Thymus (tissue), 11 donors: ENCODE data around the gene OR10R2. TPM values are rescaled to one million over a fixed set of nuclear protein-coding genes. Genes with fewer than 3 reads are reported as not detected.

Experiments
- DNase-seq, 9 donors: peaks; one replicate each; pipeline ENCODE4 v3.0.0-alpha.2; 2013; ENCODE audit warnings: low spot score in 9 of 9, low read depth in 6 of 9, missing footprints in 1 of 9
- H3K27ac ChIP-seq, 2 donors: one replicate each; pipeline ENCODE4 v1.5.1; 2013; ENCODE audit warnings: control low read depth in 1 of 2, low read depth in 1 of 2, low read length in 1 of 2, mild to moderate bottlenecking in 1 of 2, moderate library complexity in 1 of 2
- H3K27me3 ChIP-seq, 2 donors: one replicate each; pipeline ENCODE4 v1.5.1; 2013; ENCODE audit warnings: low read length in 1 of 2; ENCODE audit not compliant: control insufficient read depth in 2 of 2, insufficient read depth in 1 of 2
- H3K36me3 ChIP-seq, 2 donors: one replicate each; pipeline ENCODE4 v1.5.1; 2013; ENCODE audit warnings: low read length in 1 of 2, mild to moderate bottlenecking in 1 of 2, moderate library complexity in 1 of 2; ENCODE audit not compliant: control insufficient read depth in 2 of 2, insufficient read depth in 2 of 2
- H3K4me1 ChIP-seq, 2 donors: one replicate each; pipeline ENCODE4 v1.5.1; 2013; ENCODE audit warnings: low read length in 2 of 2; ENCODE audit not compliant: control insufficient read depth in 2 of 2, insufficient read depth in 2 of 2
- H3K4me3 ChIP-seq, 2 donors: one replicate each; pipeline ENCODE4 v1.5.1; 2013; ENCODE audit warnings: low read length in 2 of 2, control low read depth in 1 of 2, mild to moderate bottlenecking in 1 of 2
- H3K9me3 ChIP-seq, 2 donors: one replicate each; pipeline ENCODE4 v1.5.1; 2013; ENCODE audit warnings: low read length in 1 of 2, mild to moderate bottlenecking in 1 of 2; ENCODE audit not compliant: control insufficient read depth in 2 of 2, insufficient read depth in 1 of 2
- WGBS: extraction: QIAGEN DNeasy Blood & Tissue Kit; methylation state at CpG from one replicate; pipeline ENCODE4 v1.1.7; 2013; 5-methylcytosine and 5-hydroxymethylcytosine counted together
- polyA plus RNA-seq: library from polyadenylated mRNA; stranded (reverse); fragments of 200-250 nt; gene quantifications from one replicate; pipeline ENCODE4 v1.2.3, GENCODE V29; 2013
- total RNA-seq: library from RNA; stranded (reverse); fragments of 120-200 nt; gene quantifications from one replicate; pipeline ENCODE4 v1.2.4, GENCODE V29; 2013
- donor health status: healthy.

Gene OR10R2
- total and polyA plus RNA-seq, 2 donors: 0.39 TPM; not detected in 1

- Histone ChIP-seq H3K4me1 (no peaks in the 10 kb centered on the region), H3K27ac (no peak overlapping the region), H3K9me3 (no peaks in the 10 kb centered on the region), H3K4me3 (no peak overlapping the region), H3K36me3 (peaks cover 9% of the 10 kb centered on the region in 2 donors), H3K27me3 (no peaks in the 10 kb centered on the region)
- DNase-seq: no peak
Measured at GRCh38 chr1:158458263-158458662, 13.8 kb upstream of the OR10R2 start.

- Histone ChIP-seq H3K27me3 (no peaks in the 10 kb centered on the region), H3K9me3 (no peaks in the 10 kb centered on the region), H3K27ac (no peak within 1 kb of the TSS), H3K36me3 (peaks cover 9 to 15% of the 10 kb centered on the region in 2 donors), H3K4me1 (no peaks in the 10 kb centered on the region), H3K4me3 (no peak within 1 kb of the TSS)
- no peak for DNase-seq
- WGBS: over 99% methylated on average over 2 of the region's 2 CpGs
Measured at GRCh38 chr1:158461534-158461933, 10.5 kb upstream of the OR10R2 start, which contains the start of gene OR10K1. TSS of gene OR10K1 (plus strand) at chr1:158461834. CDS start at chr1:158465562, 3,728 bp downstream.

- H3K27me3 ChIP-seq: no peaks in the 10 kb centered on the region
- peaks cover 8 to 13% of the 10 kb centered on the region in 2 donors for H3K4me1 ChIP-seq
- H3K4me3 ChIP-seq: no peak overlapping the region
- H3K9me3 ChIP-seq: peaks cover 0 to 2% of the 10 kb centered on the region in 2 donors
- whole genome bisulfite sequencing: 88% methylated on average over 2 of the region's 2 CpGs
- H3K27ac ChIP-seq: no peak overlapping the region
- H3K36me3 ChIP-seq: peaks cover 12 to 19% of the 10 kb centered on the region in 2 donors
- no peak for DNase-seq
Measured at GRCh38 chr1:158485455-158485854, 13.4 kb downstream of the OR10R2 start.

GRCh38 chr1:158491316-158491715 lies 19.3 kb downstream of the OR10R2 start:
- Histone ChIP-seq H3K27ac (peak overlapping the region; percentile 78 to 94), H3K4me3 (peak overlapping the region; percentile 47 to 68), H3K27me3 (no peaks in the 10 kb centered on the region), H3K36me3 (peaks cover 0 to 2% of the 10 kb centered on the region in 2 donors), H3K4me1 (peaks cover 3 to 15% of the 10 kb centered on the region in 2 donors), H3K9me3 (no peaks in the 10 kb centered on the region)
- peak in 4 of 9 donors; percentile 56 to 77 (median 60) for DNase-seq
- 17% methylated on average over 3 of the region's 3 CpGs for WGBS

GRCh38 chr1:158493054-158493453 lies 21.0 kb downstream of the OR10R2 start:
- peak in 4 of 9 donors; percentile 60 to 83 (median 68) for DNase-seq
- no peaks in the 10 kb centered on the region for H3K9me3 ChIP-seq
- peak overlapping the region; percentile 47 to 68 for H3K4me3 ChIP-seq
- 10% methylated on average over 3 of the region's 3 CpGs for WGBS
- H3K27ac ChIP-seq: peak overlapping the region; percentile 86 to 94
- H3K27me3 ChIP-seq: no peaks in the 10 kb centered on the region
- H3K4me1 ChIP-seq: peaks cover 3 to 12% of the 10 kb centered on the region in 2 donors
- H3K36me3 ChIP-seq: no peaks in the 10 kb centered on the region

DNA sequence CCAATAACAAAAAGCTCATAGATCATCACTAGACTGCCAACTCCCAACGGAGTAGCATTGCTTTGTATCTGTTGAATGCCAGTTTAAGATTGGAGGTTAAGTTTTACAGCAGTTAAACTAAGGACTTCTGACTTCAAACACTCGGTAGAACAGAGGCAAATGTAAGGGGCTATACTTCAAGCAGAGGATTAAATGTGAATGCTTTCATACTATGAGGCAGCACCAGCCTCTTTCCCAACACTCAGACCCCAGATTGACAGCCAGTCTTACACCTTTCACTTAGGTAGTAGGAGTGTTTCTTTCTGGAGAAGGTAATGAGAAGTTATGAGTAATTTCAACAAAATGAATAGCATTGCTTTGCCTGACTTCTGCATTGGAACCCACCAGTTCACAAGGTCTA lies 22.8 kb downstream of the OR10R2 start:
- Histone ChIP-seq H3K4me1 (peaks cover 3 to 12% of the 10 kb centered on the region in 2 donors), H3K36me3 (no peaks in the 10 kb centered on the region), H3K27ac (peak overlapping the region; percentile 32 to 94), H3K9me3 (no peaks in the 10 kb centered on the region), H3K27me3 (no peaks in the 10 kb centered on the region), H3K4me3 (peak overlapping the region; percentile 47 to 78)
- peak in 5 of 9 donors; percentile 69 to 87 (median 76) for DNase-seq
- 2% methylated on average over 2 of the region's 2 CpGs for WGBS

GRCh38 chr1:158496374-158496773 lies 24.4 kb downstream of the OR10R2 start:
- Histone ChIP-seq H3K36me3 (no peaks in the 10 kb centered on the region), H3K9me3 (no peaks in the 10 kb centered on the region), H3K27me3 (no peaks in the 10 kb centered on the region), H3K4me3 (peak overlapping the region; percentile 4 to 16), H3K4me1 (peaks cover 3 to 12% of the 10 kb centered on the region in 2 donors), H3K27ac (peak overlapping the region in 1 of 2 donors; percentile 71)
- WGBS: 45% methylated on average over 2 of the region's 2 CpGs
- peak in 2 of 9 donors; percentile 71 to 81 for DNase-seq

DNA sequence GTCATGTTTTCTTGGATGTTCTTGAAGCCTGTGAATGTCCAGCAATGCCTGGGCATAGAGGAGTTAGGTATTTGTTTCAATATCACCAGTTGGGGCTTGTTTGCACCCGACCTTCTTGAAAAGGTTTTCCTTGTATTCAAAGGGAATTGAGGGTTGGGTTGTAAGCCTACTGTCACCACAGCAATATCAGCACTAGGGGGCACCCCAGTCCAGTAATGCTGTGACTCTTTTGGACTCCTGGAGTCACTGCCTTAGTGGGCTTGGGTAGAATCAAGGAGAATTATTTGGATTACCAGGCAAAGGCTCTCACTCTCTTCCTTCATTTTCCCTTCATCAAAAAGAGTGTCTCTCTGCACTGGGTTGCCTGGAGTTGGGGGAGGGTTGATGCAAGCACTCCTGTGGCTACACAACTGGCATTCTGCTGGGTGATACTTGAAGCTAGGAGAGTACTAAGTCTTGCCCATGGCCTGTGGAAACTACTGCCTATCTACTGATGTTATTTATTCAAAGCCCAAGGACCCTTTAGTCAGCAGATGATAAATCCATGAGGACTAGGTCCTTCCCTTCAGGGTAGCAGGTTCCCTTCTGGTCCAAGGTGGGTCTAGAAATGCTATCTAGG lies 34.5 kb downstream of the OR10R2 start:
- Histone ChIP-seq H3K27me3 (no peaks in the 10 kb centered on the region), H3K36me3 (no peaks in the 10 kb centered on the region), H3K4me3 (no peak overlapping the region), H3K4me1 (no peaks in the 10 kb centered on the region), H3K27ac (no peak overlapping the region), H3K9me3 (peaks cover 2% of the 10 kb centered on the region in 2 donors)
- WGBS: 55% methylated on average over 1 of the region's 1 CpG
- DNase-seq: peak in 2 of 9 donors; percentile 60 to 71

GRCh38 chr1:158507511-158507910 lies 35.5 kb downstream of the OR10R2 start:
- WGBS: 69% methylated on average over 2 of the region's 2 CpGs
- no peak overlapping the region for H3K27ac ChIP-seq

More at GRCh38 chr1:158507511-158507910, 35.5 kb downstream of the OR10R2 start:
- no peak for DNase-seq
- Histone ChIP-seq H3K27me3 (no peaks in the 10 kb centered on the region), H3K36me3 (no peaks in the 10 kb centered on the region), H3K9me3 (peaks cover 0 to 2% of the 10 kb centered on the region in 2 donors), H3K4me1 (no peaks in the 10 kb centered on the region), H3K4me3 (no peak overlapping the region)
